Thymus (tissue), 11 donors: Measurements from ENCODE around the gene CDCP2. TPM values are rescaled to one million over a fixed set of nuclear protein-coding genes. Genes with fewer than 3 reads are reported as not detected.

ENCODE experiments used
- DNase-seq, 9 donors: peaks; one replicate each; pipeline ENCODE4 v3.0.0-alpha.2; 2013; ENCODE audit warnings: low spot score in 9 of 9, low read depth in 6 of 9, missing footprints in 1 of 9
- H3K27ac ChIP-seq, 2 donors: one replicate each; pipeline ENCODE4 v1.5.1; 2013; ENCODE audit warnings: control low read depth in 1 of 2, low read depth in 1 of 2, low read length in 1 of 2, mild to moderate bottlenecking in 1 of 2, moderate library complexity in 1 of 2
- H3K27me3 ChIP-seq, 2 donors: one replicate each; pipeline ENCODE4 v1.5.1; 2013; ENCODE audit warnings: low read length in 1 of 2; ENCODE audit not compliant: control insufficient read depth in 2 of 2, insufficient read depth in 1 of 2
- H3K36me3 ChIP-seq, 2 donors: one replicate each; pipeline ENCODE4 v1.5.1; 2013; ENCODE audit warnings: low read length in 1 of 2, mild to moderate bottlenecking in 1 of 2, moderate library complexity in 1 of 2; ENCODE audit not compliant: control insufficient read depth in 2 of 2, insufficient read depth in 2 of 2
- H3K4me1 ChIP-seq, 2 donors: one replicate each; pipeline ENCODE4 v1.5.1; 2013; ENCODE audit warnings: low read length in 2 of 2; ENCODE audit not compliant: control insufficient read depth in 2 of 2, insufficient read depth in 2 of 2
- H3K4me3 ChIP-seq, 2 donors: one replicate each; pipeline ENCODE4 v1.5.1; 2013; ENCODE audit warnings: low read length in 2 of 2, control low read depth in 1 of 2, mild to moderate bottlenecking in 1 of 2
- H3K9me3 ChIP-seq, 2 donors: one replicate each; pipeline ENCODE4 v1.5.1; 2013; ENCODE audit warnings: low read length in 1 of 2, mild to moderate bottlenecking in 1 of 2; ENCODE audit not compliant: control insufficient read depth in 2 of 2, insufficient read depth in 1 of 2
- WGBS: extraction: QIAGEN DNeasy Blood & Tissue Kit; methylation state at CpG from one replicate; pipeline ENCODE4 v1.1.7; 2013; 5-methylcytosine and 5-hydroxymethylcytosine counted together
- polyA plus RNA-seq: library from polyadenylated mRNA; stranded (reverse); fragments of 200-250 nt; gene quantifications from one replicate; pipeline ENCODE4 v1.2.3, GENCODE V29; 2013
- total RNA-seq: library from RNA; stranded (reverse); fragments of 120-200 nt; gene quantifications from one replicate; pipeline ENCODE4 v1.2.4, GENCODE V29; 2013
- donor health status: healthy.

The CDCP2 gene
- total and polyA plus RNA-seq, 2 donors, result not detected

- peaks cover 1 to 11% of the 10 kb centered on the region in 2 donors for H3K9me3 ChIP-seq
- WGBS, result 98% methylated on average over 8 of the region's 8 CpGs
Observed at GRCh38 chr1:54122992-54123391, 29.8 kb downstream of the CDCP2 start.

GRCh38 chr1:54122135-54122751 lies 30.6 kb downstream of the CDCP2 start:
- peaks cover 0 to 18% of the 10 kb centered on the region in 2 donors for H3K4me1 ChIP-seq
- H3K27me3 ChIP-seq, result peaks cover 0 to 11% of the 10 kb centered on the region in 2 donors
- no peak overlapping the region for H3K27ac ChIP-seq
- 74% methylated on average over 14 of the region's 14 CpGs for WGBS
- peaks cover 1 to 3% of the 10 kb centered on the region in 2 donors for H3K9me3 ChIP-seq
- H3K4me3 ChIP-seq, result no peak overlapping the region
- no peak for DNase-seq
- no peaks in the 10 kb centered on the region for H3K36me3 ChIP-seq

More at GRCh38 chr1:54122992-54123391, 29.8 kb downstream of the CDCP2 start:
- Histone ChIP-seq H3K4me3 (no peak overlapping the region), H3K27me3 (peaks cover 0 to 11% of the 10 kb centered on the region in 2 donors), H3K36me3 (no peaks in the 10 kb centered on the region), H3K27ac (no peak overlapping the region), H3K4me1 (peaks cover 0 to 18% of the 10 kb centered on the region in 2 donors)
- no peak for DNase-seq

- Histone ChIP-seq H3K9me3 (peaks cover 0 to 1% of the 10 kb centered on the region in 2 donors), H3K27me3 (peaks cover 0 to 11% of the 10 kb centered on the region in 2 donors), H3K27ac (no peak overlapping the region), H3K4me3 (peak overlapping the region in 1 of 2 donors; percentile 25), H3K36me3 (no peaks in the 10 kb centered on the region), H3K4me1 (peaks cover 0 to 18% of the 10 kb centered on the region in 2 donors)
- WGBS, result 7% methylated on average over 36 of the region's 36 CpGs
- peak; percentile 18 to 81 (median 62) for DNase-seq
Observed at GRCh38 chr1:54121482-54122134, 31.2 kb downstream of the CDCP2 start.

- Histone ChIP-seq H3K36me3 (no peaks in the 10 kb centered on the region), H3K4me1 (peaks cover 0 to 18% of the 10 kb centered on the region in 2 donors), H3K27me3 (peaks cover 0 to 11% of the 10 kb centered on the region in 2 donors), H3K4me3 (no peak overlapping the region), H3K9me3 (peaks cover 0 to 1% of the 10 kb centered on the region in 2 donors), H3K27ac (no peak overlapping the region)
- DNase-seq, result no peak
- WGBS, result 86% methylated on average over 33 of the region's 33 CpGs
Observed at GRCh38 chr1:54120698-54121481, 31.9 kb downstream of the CDCP2 start.

GRCh38 chr1:54120018-54120697 lies 32.6 kb downstream of the CDCP2 start:
- 98% methylated on average over 13 of the region's 13 CpGs for WGBS
- Histone ChIP-seq H3K9me3 (peaks cover 0 to 1% of the 10 kb centered on the region in 2 donors), H3K4me1 (peaks cover 0 to 16% of the 10 kb centered on the region in 2 donors), H3K27ac (no peak overlapping the region), H3K36me3 (no peaks in the 10 kb centered on the region), H3K4me3 (no peak overlapping the region), H3K27me3 (peaks cover 0 to 11% of the 10 kb centered on the region in 2 donors)
- no peak for DNase-seq

- peaks cover 0 to 11% of the 10 kb centered on the region in 2 donors for H3K27me3 ChIP-seq
- DNase-seq, result no peak
- H3K9me3 ChIP-seq, result peaks cover 0 to 1% of the 10 kb centered on the region in 2 donors
- 94% methylated on average over 8 of the region's 8 CpGs for WGBS
- H3K27ac ChIP-seq, result no peak overlapping the region
- H3K4me1 ChIP-seq, result peaks cover 0 to 7% of the 10 kb centered on the region in 2 donors
- no peak overlapping the region for H3K4me3 ChIP-seq
- no peaks in the 10 kb centered on the region for H3K36me3 ChIP-seq
Observed at GRCh38 chr1:54118704-54119103, 34.1 kb downstream of the CDCP2 start.

GRCh38 chr1:54117815-54118563 lies 34.8 kb downstream of the CDCP2 start:
- no peak overlapping the region for H3K4me3 ChIP-seq
- H3K4me1 ChIP-seq, result peaks cover 0 to 7% of the 10 kb centered on the region in 2 donors
- 95% methylated on average over 11 of the region's 11 CpGs for WGBS
- DNase-seq, result no peak
- H3K27ac ChIP-seq, result no peak overlapping the region
- H3K36me3 ChIP-seq, result no peaks in the 10 kb centered on the region
- H3K27me3 ChIP-seq, result peaks cover 0 to 11% of the 10 kb centered on the region in 2 donors
- peaks cover 0 to 1% of the 10 kb centered on the region in 2 donors for H3K9me3 ChIP-seq

GRCh38 chr1:54115520-54115919 lies 37.3 kb downstream of the CDCP2 start:
- no peak overlapping the region for H3K27ac ChIP-seq
- WGBS, result 95% methylated on average over 3 of the region's 3 CpGs
- no peak overlapping the region for H3K4me3 ChIP-seq
- no peak for DNase-seq
- H3K9me3 ChIP-seq, result peaks cover 0 to 1% of the 10 kb centered on the region in 2 donors
- H3K27me3 ChIP-seq, result no peaks in the 10 kb centered on the region
- no peaks in the 10 kb centered on the region for H3K36me3 ChIP-seq
- no peaks in the 10 kb centered on the region for H3K4me1 ChIP-seq
